ENCODE measurements around the gene SGPP2. TPM values are rescaled to one million over a fixed set of nuclear protein-coding genes. Genes with fewer than 3 reads are reported as not detected.

Gene SGPP2
- total and polyA plus RNA-seq, 2 donors from 2014 or later: 8.2 to 89.8 TPM

DNA sequence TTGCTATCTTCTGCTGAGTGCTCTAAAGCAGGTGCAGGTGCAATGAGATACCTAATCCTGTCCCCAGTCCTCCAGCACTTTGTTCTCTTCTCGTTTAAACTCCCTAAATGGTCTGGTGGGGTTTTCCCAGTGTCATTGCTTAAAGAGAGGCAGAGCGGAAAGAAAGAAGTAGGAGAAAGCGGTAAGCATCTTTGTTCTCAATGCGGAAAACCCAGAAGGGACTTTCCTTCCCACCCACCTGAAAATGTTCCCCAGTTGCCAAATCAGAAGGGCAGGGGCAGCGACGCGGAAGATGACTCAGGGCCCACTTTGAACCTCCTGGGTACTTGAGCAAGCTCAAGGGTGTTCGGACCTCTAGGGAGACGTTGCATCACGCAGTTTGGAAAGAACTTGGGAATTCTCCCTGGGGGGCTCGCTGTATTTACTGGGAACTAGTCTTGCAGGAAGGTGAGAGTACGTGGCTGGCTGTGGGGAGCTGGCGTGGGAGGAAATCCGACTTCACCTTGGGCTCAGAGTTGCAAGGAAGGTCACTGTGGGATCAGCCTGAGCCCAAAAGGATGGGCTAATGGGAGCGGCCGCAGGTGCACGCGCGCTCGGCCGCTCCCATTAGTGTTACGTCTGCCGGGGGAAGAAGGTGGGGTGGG, 589 bp upstream of the SGPP2 start:
- H3K4me3 ChIP-seq (ENCODE audit: low read length in 3 of 3): peak overlapping the region in 2 of 3 donors; percentile 42 to 60
- TF ChIP-seq, protein P1, sequence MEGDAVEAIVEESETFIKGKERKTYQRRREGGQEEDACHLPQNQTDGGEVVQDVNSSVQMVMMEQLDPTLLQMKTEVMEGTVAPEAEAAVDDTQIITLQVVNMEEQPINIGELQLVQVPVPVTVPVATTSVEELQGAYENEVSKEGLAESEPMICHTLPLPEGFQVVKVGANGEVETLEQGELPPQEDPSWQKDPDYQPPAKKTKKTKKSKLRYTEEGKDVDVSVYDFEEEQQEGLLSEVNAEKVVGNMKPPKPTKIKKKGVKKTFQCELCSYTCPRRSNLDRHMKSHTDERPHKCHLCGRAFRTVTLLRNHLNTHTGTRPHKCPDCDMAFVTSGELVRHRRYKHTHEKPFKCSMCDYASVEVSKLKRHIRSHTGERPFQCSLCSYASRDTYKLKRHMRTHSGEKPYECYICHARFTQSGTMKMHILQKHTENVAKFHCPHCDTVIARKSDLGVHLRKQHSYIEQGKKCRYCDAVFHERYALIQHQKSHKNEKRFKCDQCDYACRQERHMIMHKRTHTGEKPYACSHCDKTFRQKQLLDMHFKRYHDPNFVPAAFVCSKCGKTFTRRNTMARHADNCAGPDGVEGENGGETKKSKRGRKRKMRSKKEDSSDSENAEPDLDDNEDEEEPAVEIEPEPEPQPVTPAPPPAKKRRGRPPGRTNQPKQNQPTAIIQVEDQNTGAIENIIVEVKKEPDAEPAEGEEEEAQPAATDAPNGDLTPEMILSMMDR (IDR thresholded peaks at IDR 0.05; ENCODE audit: borderline replicate concordance, extremely low read depth, insufficient read depth): no peak
- DNase-seq (peak in 3 of 5 donors; percentile 31 to 78 (median 43)), FAIRE-seq (no peak)
- no peak overlapping the region for H3K9ac ChIP-seq (ENCODE audit: low read length in 3 of 3)
- intact Hi-C loops (cut with DNase I): no loop called here
- H3K9me3 ChIP-seq (ENCODE audit: control insufficient read depth in 2 of 3, insufficient read depth in 1 of 3, low read length in 3 of 3): no peaks in the 10 kb centered on the region
- H3K27ac ChIP-seq (ENCODE audit: low read depth in 2 of 2, low read length in 2 of 2): peak overlapping the region in 1 of 2 donors; percentile 63
- peaks cover 2% of the 10 kb centered on the region for H3K27me3 ChIP-seq (ENCODE audit: control insufficient read depth, insufficient read depth, low read length)
- H3K36me3 ChIP-seq (ENCODE audit: control insufficient read depth in 2 of 3, insufficient read depth in 3 of 3, low read length in 3 of 3): no peaks in the 10 kb centered on the region
- peaks cover 0 to 5% (median 3%) of the 10 kb centered on the region in 3 donors for H3K4me1 ChIP-seq (ENCODE audit: control insufficient read depth in 2 of 3, insufficient read depth in 2 of 3, low read depth in 1 of 3, low read length in 3 of 3)

DNA sequence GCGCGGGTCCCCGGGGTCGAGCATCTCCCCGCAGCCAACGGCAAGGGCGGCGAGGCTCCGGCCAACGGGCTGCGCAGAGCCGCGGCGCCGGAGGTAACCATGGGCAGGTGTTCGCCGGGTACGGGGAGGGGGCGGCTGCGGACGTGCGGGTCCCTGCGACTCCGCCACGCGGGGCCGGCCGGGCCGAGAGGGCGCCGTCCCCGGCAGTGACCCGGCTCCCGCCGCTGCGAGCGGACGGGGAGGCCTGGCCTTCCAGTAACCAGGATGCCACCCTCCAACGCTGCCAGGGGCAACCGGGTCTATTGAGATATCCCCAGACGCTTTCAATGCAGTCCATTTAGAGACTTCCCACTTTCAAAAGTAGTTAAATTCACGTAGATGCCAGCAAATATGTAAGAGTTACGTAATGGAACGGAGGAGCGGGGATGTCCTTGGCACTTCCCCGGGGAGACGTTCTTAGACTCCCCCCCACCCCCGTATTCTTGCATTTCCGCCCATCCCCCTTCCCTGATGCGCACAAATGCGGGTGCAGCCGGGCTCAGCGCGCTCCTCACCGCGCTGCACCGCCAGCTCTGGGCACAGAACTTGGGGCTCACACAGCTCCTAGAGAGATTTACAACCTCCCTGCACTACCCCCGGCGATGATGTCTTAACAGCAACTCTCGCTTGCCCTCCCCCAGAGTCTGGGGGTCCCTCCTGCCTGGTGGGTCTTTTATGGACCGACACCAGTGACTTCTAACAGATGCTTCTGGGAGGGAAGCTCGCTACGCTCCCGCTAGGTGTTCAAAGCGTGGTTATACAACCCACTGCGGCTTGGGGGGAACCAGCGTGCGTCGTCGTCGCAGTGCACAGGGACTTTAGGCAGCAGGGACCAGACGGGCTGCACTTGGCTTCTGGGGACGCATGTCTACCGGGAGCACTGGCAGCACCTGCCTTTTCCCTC, 657 bp downstream of the SGPP2 start:
- Histone ChIP-seq H3K27ac (ENCODE audit: low read depth in 2 of 2, low read length in 2 of 2) (peak overlapping the region; percentile 49 to 81), H3K4me3 (ENCODE audit: low read length in 3 of 3) (peak overlapping the region; percentile 65 to 74 (median 69)), H3K27me3 (ENCODE audit: control insufficient read depth, insufficient read depth, low read length) (peaks cover 2% of the 10 kb centered on the region), H3K9ac (ENCODE audit: low read length in 3 of 3) (peak overlapping the region; percentile 37 to 59 (median 52)), H3K9me3 (ENCODE audit: control insufficient read depth in 2 of 3, insufficient read depth in 1 of 3, low read length in 3 of 3) (no peaks in the 10 kb centered on the region), H3K4me1 (ENCODE audit: control insufficient read depth in 2 of 3, insufficient read depth in 2 of 3, low read depth in 1 of 3, low read length in 3 of 3) (peaks cover under 1 to 5% (median 3%) of the 10 kb centered on the region in 3 donors), H3K36me3 (ENCODE audit: control insufficient read depth in 2 of 3, insufficient read depth in 3 of 3, low read length in 3 of 3) (no peaks in the 10 kb centered on the region)
- DNase-seq (peak; percentile 51 to 77 (median 64)), FAIRE-seq (no peak)
- TF ChIP-seq, protein P1 (IDR thresholded peaks at IDR 0.05; ENCODE audit: borderline replicate concordance, extremely low read depth, insufficient read depth): no peak
- intact Hi-C loops (cut with DNase I): no loop called here

DNA sequence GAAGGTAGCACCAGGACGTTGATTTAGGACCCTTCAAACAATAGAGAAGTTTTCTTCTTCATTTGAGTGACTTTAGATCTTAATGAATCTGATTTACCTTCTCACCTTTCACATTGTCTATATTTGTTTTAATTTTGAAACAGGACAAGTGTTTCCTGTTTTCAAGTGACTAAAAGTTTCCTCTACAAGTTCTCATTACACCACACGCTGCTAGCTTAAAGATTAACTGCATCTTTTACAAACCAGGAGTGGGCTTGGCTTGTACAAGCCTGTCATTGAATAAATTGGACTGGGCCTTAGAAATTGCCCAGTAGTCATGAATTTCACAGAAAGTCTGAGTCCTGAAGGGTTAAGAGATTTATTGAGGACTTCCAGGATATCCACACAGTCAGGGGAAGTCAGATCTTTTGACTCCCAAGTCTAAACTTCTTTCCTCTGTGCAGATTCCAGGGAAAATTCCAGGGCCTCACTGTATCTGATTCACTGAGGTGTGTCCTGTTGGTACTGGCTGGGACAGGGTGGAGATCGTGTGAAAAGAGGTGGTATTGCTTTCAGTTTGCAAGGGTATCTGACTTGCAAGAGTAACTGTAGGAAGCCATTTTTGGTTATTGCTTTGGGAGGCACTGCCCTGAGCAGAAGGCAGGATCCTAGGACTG, 3.4 kb downstream of the SGPP2 start:
- Histone ChIP-seq H3K4me1 (ENCODE audit: control insufficient read depth in 2 of 3, insufficient read depth in 2 of 3, low read depth in 1 of 3, low read length in 3 of 3) (peaks cover 2 to 5% (median 3%) of the 10 kb centered on the region in 3 donors), H3K36me3 (ENCODE audit: control insufficient read depth in 2 of 3, insufficient read depth in 3 of 3, low read length in 3 of 3) (no peaks in the 10 kb centered on the region), H3K4me3 (ENCODE audit: low read length in 3 of 3) (peak overlapping the region in 2 of 3 donors; percentile 30 to 44), H3K27me3 (ENCODE audit: control insufficient read depth, insufficient read depth, low read length) (peaks cover 2% of the 10 kb centered on the region), H3K9ac (ENCODE audit: low read length in 3 of 3) (peak overlapping the region in 1 of 3 donors; percentile 37), H3K9me3 (ENCODE audit: control insufficient read depth in 2 of 3, insufficient read depth in 1 of 3, low read length in 3 of 3) (no peaks in the 10 kb centered on the region), H3K27ac (ENCODE audit: low read depth in 2 of 2, low read length in 2 of 2) (peak overlapping the region; percentile 81 to 90)
- FAIRE-seq (peak; percentile 25), DNase-seq (peak in 4 of 5 donors; percentile 68 to 91 (median 80))
- intact Hi-C loops (cut with DNase I): no loop called here
- TF ChIP-seq, protein P1 (IDR thresholded peaks at IDR 0.05; ENCODE audit: borderline replicate concordance, extremely low read depth, insufficient read depth): no peak
